Omental fat pad (tissue), 4 donors: ENCODE measurements around the gene INSL4. TPM values are rescaled to one million over a fixed set of nuclear protein-coding genes. Genes with fewer than 3 reads are reported as not detected.

Experiments used
- ATAC-seq: fragments of 150-250 bp; one replicate; pipeline ENCODE4 v1.9.1; 2016; ENCODE audit warnings: mild to moderate bottlenecking, moderate library complexity; ENCODE audit not compliant: low FRiP score
- DNase-seq: peaks from one replicate; pipeline ENCODE4 v3.0.0-alpha.2; 2019; ENCODE audit warnings: low spot score
- total RNA-seq, 4 donors: library from RNA; depleted of rRNA; stranded (reverse); fragments of >200 nt; gene quantifications; one replicate each; pipeline ENCODE4 v1.1.0, GENCODE V29; 2016
- TF ChIP-seq, protein P1 (sequence below), 3 donors: fragments of 450-650 bp; IDR thresholded peaks; one replicate each; pipeline ENCODE4 v1.5.1; 2016 to 2017; ENCODE audit warnings: antibody characterized with exemption in 3 of 3, mild to moderate bottlenecking in 3 of 3, moderate library complexity in 2 of 3

Gene INSL4
- total RNA-seq, 4 donors from 2014 or later: not detected

DNA sequence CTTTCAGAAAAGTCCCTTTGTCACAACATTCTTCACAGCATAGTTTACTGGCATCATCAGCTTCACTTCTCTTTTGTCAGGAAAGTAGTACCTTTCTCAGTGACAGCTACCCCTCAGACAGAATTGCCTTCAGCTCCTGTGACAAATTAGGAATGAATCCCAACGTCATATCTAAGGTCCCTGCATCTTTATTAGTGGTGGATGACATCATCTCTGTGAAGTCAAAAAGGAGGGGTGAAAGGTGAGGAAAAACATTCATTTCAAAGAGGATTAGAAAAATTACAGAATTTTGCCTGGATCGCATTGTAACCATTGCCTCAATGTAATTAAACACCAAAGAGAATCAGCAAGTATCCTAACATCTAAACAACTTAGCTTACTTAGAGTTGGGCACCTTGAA is 37.9 kb upstream of the INSL4 start:
- TF ChIP-seq, protein P1, sequence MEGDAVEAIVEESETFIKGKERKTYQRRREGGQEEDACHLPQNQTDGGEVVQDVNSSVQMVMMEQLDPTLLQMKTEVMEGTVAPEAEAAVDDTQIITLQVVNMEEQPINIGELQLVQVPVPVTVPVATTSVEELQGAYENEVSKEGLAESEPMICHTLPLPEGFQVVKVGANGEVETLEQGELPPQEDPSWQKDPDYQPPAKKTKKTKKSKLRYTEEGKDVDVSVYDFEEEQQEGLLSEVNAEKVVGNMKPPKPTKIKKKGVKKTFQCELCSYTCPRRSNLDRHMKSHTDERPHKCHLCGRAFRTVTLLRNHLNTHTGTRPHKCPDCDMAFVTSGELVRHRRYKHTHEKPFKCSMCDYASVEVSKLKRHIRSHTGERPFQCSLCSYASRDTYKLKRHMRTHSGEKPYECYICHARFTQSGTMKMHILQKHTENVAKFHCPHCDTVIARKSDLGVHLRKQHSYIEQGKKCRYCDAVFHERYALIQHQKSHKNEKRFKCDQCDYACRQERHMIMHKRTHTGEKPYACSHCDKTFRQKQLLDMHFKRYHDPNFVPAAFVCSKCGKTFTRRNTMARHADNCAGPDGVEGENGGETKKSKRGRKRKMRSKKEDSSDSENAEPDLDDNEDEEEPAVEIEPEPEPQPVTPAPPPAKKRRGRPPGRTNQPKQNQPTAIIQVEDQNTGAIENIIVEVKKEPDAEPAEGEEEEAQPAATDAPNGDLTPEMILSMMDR (IDR thresholded peaks at IDR 0.05): no peak
- DNase-seq (no peak), ATAC-seq (no peak)

DNA sequence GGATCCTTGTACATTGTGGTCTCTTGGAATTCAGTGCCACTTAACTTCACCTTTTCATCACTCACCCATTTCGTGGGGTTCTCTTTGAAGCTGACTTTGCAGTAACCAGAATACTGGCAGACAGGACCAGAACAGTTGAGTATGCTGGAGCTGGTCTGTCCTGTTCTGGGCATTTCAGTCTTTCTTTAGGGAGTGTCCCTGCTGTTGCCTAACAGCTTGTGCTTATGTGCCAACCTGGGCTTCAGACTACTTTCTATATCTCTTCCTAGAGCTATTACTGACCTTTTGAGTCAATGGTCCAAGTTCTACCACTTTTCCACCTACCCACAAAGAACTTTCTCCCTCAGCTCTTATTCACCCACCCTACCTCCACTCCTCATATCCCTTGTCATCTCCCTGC is 35.8 kb upstream of the INSL4 start:
- TF ChIP-seq, protein P1 (IDR thresholded peaks at IDR 0.05): no peak
- DNase-seq: no peak
- no peak for ATAC-seq

GRCh38 chr9:5205071-5205470 is 26.1 kb upstream of the INSL4 start:
- DNase-seq (no peak), ATAC-seq (no peak)
- TF ChIP-seq, protein P1 (IDR thresholded peaks at IDR 0.05): no peak

DNA sequence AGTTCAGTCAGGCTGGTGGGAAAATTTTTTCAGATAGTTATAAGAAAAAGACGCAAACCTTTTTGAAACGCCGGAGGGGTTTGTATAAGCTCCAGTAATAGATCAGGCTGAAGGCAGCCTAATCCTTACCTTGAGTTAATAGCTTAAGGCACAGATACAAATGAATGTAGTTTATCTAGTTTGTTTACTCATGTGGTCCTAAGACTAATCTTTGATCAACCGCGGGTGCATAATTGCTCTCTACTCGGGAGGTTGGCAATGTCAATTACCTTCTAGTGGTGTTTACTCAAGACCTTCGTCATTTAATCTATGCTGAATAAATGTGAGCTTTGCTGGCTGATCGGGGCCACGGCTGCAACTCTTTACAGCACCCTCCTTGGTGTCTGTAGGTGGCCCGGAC is 665 bp upstream of the INSL4 start:
- ATAC-seq (no peak), DNase-seq (no peak)
- TF ChIP-seq, protein P1 (IDR thresholded peaks at IDR 0.05): no peak

- DNase-seq: no peak
- ATAC-seq: no peak
- TF ChIP-seq, protein P1 (IDR thresholded peaks at IDR 0.05): no peak
Measured at GRCh38 chr9:5263351-5264218, 32.4 kb downstream of the INSL4 start.

- TF ChIP-seq, protein P1 (IDR thresholded peaks at IDR 0.05): no peak
- DNase-seq (no peak), ATAC-seq (no peak)
Measured at GRCh38 chr9:5264219-5264595, 33.0 kb downstream of the INSL4 start.

DNA sequence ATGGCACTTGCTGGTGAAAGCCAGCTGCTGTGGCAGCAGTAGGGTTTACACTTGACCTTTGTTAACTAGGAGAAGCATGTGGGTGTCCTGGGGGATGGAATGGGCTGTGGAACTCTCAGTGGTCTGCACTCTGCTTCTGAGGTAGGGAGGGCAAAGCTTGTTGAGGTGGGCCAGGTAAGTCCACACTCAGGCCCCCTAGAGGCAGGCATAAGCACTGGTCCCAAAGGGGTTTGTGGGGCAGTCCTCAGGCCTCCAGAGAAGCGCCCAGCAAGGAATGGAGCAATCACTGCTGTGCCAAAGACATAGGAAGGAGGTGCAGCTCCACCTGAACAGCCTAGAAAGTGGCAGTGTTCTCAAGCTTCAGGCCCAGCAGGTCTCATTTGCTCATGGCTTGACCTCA is 34.7 kb downstream of the INSL4 start:
- DNase-seq (no peak), ATAC-seq (no peak)
- TF ChIP-seq, protein P1 (IDR thresholded peaks at IDR 0.05): no peak
